Ectodermal cell (in vitro differentiated cells): ENCODE measurements around the gene MYBPC3.
"Not testable (repeated sequence)": the region's sequence is repeated elsewhere in the genome, so short reads cannot be mapped to it uniquely, and the experiment has no call there.

Experiments
- H3K27ac ChIP-seq: 2 replicates; pipeline ENCODE4 v1.7.0; 2013; ENCODE audit warnings: mild to moderate bottlenecking, low read depth, low read length; ENCODE audit not compliant: insufficient read depth, poor library complexity, severe bottlenecking
- H3K27me3 ChIP-seq: 2 replicates; pipeline ENCODE4 v1.7.0; 2013; ENCODE audit warnings: mild to moderate bottlenecking, low read length; ENCODE audit not compliant: insufficient read depth, control insufficient read depth, poor library complexity, severe bottlenecking
- H3K36me3 ChIP-seq: one replicate; pipeline ENCODE4 v1.7.0; 2013; ENCODE audit warnings: low read length; ENCODE audit not compliant: control insufficient read depth, insufficient read depth
- H3K4me1 ChIP-seq: one replicate; pipeline ENCODE4 v1.7.0; 2013; ENCODE audit warnings: low read length; ENCODE audit not compliant: control insufficient read depth, insufficient read depth
- H3K4me3 ChIP-seq: 2 replicates; pipeline ENCODE4 v1.7.0; 2013; ENCODE audit warnings: low read depth, low read length, control low read depth; ENCODE audit not compliant: insufficient read depth
- H3K9me3 ChIP-seq: 2 replicates; pipeline ENCODE4 v1.7.0; 2013; ENCODE audit warnings: mild to moderate bottlenecking, low read length, moderate library complexity; ENCODE audit not compliant: control insufficient read depth
- WGBS, 2 experiments: methylation state at CpG; one replicate each; pipeline ENCODE4 v1.1.7; 2013; ENCODE audit warnings: missing lambda C conversion rate in 2 of 2; 5-methylcytosine and 5-hydroxymethylcytosine counted together

MYBPC3 gene

DNA sequence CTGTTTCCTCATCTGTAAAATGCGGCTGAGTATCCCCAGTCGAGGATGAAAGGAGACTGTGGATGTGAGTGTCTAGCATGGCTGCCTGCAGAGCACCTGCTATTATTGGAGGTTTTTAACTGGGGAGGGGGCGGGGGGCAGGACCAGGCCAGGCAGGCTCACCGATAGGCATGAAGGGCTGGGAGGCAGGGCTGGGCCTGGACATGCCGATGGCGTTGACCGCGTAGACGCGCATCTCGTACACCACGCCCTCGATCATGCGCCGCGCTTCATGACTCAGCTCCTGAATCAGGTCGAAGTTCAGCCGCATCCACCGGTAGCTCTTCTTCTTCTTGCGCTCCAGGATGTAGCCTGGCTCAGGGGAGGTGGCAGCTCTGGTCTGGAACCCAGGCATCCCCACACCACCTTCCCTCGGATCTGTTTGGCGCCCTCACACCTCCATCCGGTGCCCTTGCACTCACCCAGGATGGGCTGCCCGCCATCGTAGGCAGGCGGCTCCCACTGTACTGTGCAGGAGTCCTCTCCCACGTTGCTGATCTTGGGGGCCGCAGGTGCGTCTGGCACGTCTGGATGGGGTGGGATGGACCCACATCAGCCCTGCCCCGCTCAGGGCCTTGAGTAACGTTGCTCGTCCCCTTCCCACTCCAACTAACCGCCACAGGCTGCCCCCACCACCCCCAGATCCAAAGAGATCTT, 15.1 kb downstream of the MYBPC3 start:
- Histone ChIP-seq H3K36me3 (no peaks in the 10 kb centered on the region), H3K4me3 (no peak overlapping the region), H3K4me1 (no peaks in the 10 kb centered on the region), H3K9me3 (no peaks in the 10 kb centered on the region), H3K27ac (no peak overlapping the region), H3K27me3 (no peaks in the 10 kb centered on the region)
- WGBS, 2 experiments: 92% methylated on average over 34 of the region's 34 CpGs

DNA sequence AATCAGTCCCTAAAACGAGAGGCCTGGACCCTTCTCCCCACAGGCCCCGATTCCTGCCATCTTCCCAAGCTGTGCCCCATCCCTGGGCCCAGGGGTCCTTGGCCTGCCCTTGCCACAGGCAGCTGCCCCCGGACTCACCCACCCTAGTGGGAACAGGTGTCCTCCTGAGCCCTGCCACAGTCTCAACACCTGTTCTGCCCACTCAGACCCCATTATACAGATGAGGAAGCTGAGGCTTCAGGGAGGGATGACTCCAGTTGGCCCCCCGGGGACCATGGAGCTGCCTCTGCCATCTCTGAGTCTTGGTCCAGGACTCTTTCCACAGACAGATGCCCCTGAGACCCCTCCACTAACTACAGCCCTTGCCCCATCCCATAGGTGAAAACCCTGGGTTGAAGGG, 15.9 kb downstream of the MYBPC3 start:
- Histone ChIP-seq H3K9me3 (no peaks in the 10 kb centered on the region), H3K4me3 (no peak overlapping the region), H3K27ac (no peak overlapping the region), H3K36me3 (no peaks in the 10 kb centered on the region), H3K4me1 (no peaks in the 10 kb centered on the region), H3K27me3 (no peaks in the 10 kb centered on the region)
- WGBS, 2 experiments: 94 to 95% methylated on average over 4 of the region's 4 CpGs

DNA sequence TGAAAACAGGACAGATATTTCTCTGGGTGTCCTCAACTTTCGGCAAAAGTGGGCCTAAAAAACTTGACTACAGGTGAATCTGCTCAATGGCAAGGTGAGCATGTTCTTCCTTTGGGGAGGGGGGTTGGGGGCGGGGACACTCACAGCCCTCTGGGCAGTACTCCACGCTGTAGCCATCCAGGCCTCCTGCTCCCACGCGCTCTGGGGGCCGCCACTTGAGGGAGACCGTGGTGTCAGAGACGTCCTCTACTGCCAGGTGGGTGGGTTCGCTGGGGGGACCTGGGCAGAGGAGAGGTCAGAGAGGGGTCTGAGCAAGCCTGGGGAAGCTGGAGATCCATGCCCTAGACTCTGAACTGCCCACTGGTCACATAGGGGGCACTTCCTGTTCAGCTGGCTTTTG, 16.8 kb downstream of the MYBPC3 start:
- H3K27ac ChIP-seq: no peak overlapping the region
- H3K27me3 ChIP-seq: no peaks in the 10 kb centered on the region
- H3K4me1 ChIP-seq: no peaks in the 10 kb centered on the region
- H3K4me3 ChIP-seq: no peak overlapping the region
- 87 to 89% methylated on average over 9 of the region's 9 CpGs for WGBS, 2 experiments
- no peaks in the 10 kb centered on the region for H3K9me3 ChIP-seq
- no peaks in the 10 kb centered on the region for H3K36me3 ChIP-seq

DNA sequence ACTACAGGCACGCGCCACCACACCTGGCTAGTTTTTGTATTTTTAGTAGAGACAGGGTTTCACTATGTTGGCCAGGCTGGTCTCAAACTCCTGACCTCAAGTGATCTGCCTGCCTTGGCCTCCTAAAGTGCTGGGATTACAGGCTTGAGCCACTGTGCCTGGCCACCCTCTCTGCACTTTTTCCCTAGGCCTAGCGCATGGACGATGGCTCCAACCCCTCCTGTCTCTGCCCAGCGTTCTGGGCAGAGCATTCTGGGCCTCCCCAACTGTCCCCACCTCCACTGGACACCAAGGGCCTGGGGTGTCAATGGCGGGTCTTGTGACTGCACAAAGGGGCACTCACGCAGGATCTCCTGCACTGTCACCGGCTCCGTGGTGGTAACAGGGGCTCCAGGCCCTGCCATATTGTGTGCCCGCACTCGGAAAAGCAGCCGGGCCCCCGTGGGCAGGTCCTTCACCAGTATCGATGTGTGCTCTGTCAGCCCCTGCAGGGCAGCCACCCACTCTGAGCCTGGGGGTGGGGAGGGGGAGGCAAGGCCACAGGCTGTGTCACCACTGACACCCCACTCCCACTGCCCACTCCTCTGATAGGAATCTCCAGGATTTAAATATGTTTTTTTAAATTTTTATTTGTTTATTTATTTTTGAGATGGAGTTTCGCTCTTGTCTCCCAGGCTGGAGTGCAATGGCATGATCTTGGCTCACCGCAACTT, 17.6 kb downstream of the MYBPC3 start:
- WGBS, 2 experiments: 95 to 97% methylated on average over 16 of the region's 16 CpGs

DNA sequence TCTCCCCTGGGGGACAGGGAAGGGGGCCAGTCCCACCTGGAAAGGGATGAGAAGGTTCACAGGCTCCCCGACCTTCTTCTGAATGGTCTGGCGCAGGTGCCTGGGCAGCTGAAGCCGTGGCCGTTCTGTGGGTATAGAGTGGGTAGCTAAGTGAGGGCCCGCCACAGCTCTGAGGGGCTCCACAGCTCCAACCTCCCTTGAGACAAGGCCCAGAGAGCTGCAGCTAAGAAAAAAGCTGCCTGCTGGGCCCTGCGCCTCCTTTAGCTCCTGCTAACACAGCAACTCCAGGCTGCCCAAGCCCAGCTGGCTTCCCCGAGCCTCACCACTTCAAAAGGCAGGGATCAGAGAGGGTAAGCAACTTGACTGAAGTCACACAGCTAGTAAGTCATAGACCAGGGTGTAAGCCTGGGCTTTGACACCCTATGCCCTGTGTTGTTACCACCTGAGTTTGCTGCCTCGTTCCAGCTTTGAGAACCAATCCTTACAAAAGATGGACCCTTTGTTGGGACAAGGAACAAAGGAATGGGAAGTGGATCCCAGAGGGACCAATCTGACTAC, 18.5 kb downstream of the MYBPC3 start:
- no peaks in the 10 kb centered on the region for H3K27me3 ChIP-seq
- WGBS, 2 experiments: 93% methylated on average over 8 of the region's 8 CpGs
- no peaks in the 10 kb centered on the region for H3K4me1 ChIP-seq
- H3K36me3 ChIP-seq: no peaks in the 10 kb centered on the region
- no peak overlapping the region for H3K27ac ChIP-seq
- H3K9me3 ChIP-seq: no peaks in the 10 kb centered on the region
- H3K4me3 ChIP-seq: no peak overlapping the region

More for the DNA sequence above, 17.6 kb downstream of the MYBPC3 start:
- not testable (repeated sequence) for H3K36me3 ChIP-seq, H3K4me3 ChIP-seq, H3K27ac ChIP-seq, H3K27me3 ChIP-seq, H3K4me1 ChIP-seq, H3K9me3 ChIP-seq

DNA sequence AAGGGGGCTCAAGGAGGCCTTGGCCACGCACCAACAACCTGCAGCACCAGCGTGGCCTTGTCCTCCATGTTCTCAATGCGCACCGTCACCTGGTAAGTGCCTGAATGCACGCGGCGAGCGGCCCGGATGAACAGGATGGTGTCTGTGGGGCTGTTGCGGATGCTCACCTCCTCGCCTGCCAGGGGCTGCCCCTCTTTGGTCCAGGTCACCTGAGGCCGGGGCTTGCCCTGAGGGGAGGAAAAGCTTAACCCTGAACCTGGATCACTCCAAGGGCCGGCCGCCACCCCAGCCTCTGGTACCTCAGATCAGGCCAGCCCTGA, 19.0 kb downstream of the MYBPC3 start:
- Histone ChIP-seq H3K27ac (no peak overlapping the region), H3K27me3 (no peaks in the 10 kb centered on the region), H3K36me3 (no peaks in the 10 kb centered on the region), H3K9me3 (no peaks in the 10 kb centered on the region), H3K4me1 (no peaks in the 10 kb centered on the region), H3K4me3 (no peak overlapping the region)
- 93 to 94% methylated on average over 14 of the region's 14 CpGs for WGBS, 2 experiments

DNA sequence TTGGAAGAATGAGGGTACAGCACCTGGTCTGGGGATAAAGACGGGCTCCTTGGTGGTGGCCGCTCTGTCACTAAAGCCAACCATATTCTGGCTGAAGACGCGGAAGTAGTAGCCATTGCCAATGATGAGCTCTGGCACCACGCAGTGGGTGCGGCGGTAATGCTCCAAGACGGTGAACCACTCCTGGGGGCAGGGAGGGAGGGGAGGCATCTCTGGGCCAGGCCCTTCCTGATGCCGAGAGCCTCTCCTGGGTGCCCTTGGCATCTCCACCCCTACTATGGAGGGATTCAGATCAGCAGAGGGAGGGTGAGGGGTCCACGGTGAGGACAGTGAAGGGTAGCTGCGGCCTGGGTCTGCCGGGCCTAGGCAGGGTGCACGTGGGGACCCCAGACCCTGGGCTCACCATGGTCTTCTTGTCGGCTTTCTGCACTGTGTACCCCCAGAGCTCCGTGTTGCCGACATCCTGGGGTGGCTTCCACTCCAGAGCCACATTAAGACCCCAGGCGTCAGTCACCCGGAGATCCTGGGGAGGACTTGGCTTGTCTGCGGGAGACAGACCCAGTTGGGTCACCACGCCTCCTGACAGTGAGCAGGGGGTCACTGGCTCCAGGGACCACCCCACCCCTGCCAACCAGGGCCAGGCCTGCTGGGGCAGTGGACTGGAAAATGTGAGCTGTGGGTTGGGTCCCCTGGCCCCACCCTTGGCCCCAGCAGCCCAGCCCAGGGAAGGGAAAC, 19.5 kb downstream of the MYBPC3 start:
- no peaks in the 10 kb centered on the region for H3K36me3 ChIP-seq
- 95 to 96% methylated on average over 20 of the region's 20 CpGs for WGBS, 2 experiments
- no peak overlapping the region for H3K27ac ChIP-seq
- H3K27me3 ChIP-seq: no peaks in the 10 kb centered on the region
- H3K4me1 ChIP-seq: no peaks in the 10 kb centered on the region
- no peaks in the 10 kb centered on the region for H3K9me3 ChIP-seq
- H3K4me3 ChIP-seq: no peak overlapping the region

DNA sequence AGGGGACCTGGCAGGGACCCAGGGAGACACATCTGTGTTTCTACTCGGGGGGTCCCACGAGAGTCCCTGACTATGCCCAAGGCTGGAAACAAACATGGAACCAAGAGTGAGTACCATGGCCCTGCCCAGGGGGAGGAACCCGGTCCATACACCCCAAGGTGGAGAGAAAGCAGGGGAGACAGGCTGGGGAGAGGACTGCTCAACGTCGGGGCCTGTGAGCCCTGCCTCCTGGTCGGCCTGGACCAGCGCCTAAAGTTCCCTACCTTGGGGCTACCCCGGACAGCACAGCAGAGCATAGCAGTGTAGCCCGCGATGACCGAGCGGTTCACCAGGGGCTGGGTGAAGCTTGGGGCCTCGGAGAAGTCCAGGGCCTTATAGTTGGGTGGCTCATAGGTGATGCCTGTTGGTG, 20.2 kb downstream of the MYBPC3 start:
- WGBS, 2 experiments: 93 to 96% methylated on average over 13 of the region's 13 CpGs
- no peaks in the 10 kb centered on the region for H3K9me3 ChIP-seq
- no peaks in the 10 kb centered on the region for H3K4me1 ChIP-seq
- no peak overlapping the region for H3K27ac ChIP-seq
- no peaks in the 10 kb centered on the region for H3K36me3 ChIP-seq
- H3K4me3 ChIP-seq: no peak overlapping the region
- no peaks in the 10 kb centered on the region for H3K27me3 ChIP-seq

DNA sequence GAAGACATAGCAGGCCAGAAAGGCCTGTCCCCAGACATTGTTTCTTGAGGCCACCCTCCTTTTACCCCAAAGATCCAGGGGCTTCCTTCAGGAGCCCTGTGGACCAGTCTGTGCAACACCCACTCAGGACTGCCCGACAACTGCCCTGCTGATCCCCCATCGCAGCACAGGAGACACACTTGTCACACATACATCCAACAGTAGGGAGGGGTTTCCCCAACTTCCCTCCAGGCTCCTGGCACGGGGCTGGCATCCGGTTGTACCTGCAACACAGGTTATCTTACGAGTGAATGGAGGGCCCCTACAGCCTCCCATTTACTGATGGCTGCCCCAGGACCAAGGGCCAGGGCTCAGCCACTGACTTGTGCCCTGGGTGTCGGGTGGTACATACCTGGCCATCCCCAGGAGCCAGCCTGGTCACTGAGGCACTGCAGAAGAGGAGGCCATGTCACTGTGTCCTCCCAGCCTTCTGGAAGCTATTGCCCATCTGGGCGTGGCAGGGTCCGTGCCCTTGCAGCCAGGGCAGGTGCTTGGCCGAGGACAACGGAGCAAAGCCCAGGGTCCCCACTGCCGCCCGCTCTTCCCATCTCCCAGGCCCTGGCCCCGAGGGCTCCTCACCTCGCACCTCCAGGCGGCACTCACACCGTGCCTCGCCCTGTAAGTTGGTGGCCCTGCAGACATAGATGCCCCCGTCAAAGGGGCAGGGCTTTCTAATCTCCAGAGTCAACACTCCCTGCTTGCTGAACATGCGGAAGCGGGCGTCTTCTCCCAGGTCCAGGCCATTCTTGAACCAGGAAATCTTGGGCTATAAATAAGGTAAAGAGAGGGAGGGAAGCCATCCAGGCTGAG, 20.8 kb downstream of the MYBPC3 start:
- H3K27me3 ChIP-seq: no peaks in the 10 kb centered on the region
- WGBS, 2 experiments: 90 to 91% methylated on average over 21 of the region's 21 CpGs
- no peaks in the 10 kb centered on the region for H3K4me1 ChIP-seq
- no peaks in the 10 kb centered on the region for H3K36me3 ChIP-seq
- no peak overlapping the region for H3K4me3 ChIP-seq
- H3K27ac ChIP-seq: no peak overlapping the region
- H3K9me3 ChIP-seq: no peaks in the 10 kb centered on the region
